ENCODE measurements around the gene BHLHE41.

Gene BHLHE41

DNA sequence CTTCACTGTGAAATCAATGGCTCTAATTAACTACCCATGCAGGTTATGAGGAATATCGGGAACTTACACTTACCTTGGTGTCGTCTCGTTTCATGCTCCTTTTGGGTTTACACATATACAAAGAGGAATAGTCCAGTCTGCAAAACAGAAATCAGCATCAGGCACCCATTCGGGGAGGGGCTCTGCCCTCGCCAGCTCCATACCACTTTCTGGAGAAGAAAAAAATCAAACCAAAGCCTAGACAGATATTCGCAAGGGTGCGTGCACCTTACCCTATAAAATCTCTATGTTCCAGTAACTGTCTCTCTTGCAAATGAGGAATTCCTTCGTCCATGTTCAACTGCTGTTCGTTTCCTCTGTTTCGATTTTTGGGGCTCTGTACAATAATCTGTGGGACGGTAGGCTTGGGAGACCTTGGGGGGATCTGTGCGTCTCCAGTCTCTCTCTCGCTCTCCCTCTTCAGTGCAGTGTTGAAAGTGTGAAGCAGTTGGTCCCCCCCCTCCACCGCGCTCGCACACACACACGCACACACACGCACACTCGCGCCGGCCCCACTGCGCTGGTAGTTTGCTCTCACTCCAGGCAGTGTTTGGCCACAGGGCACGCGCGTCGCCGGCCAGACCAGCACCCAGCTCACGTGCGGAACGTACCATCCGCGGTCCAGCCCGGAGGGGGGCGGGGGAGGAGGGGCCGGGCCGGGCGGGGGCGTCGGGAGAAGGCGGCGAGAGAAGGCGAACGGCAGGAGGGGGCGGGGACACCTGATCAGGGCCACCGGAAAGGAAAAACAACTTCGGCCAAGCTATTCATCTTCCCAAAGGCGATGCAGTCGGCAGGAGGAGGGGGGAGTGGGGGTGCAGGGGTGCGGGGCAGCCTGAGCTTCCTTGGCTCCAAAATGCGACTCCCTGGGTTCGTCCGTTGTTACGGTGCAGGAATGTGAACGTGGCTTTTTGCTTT lies at the start of gene BHLHE41:
TSS of gene BHLHE41 (minus strand) at position 592 of the 954 bp plus-strand sequence. CDS start at position 334, 258 bp downstream.
- peak; percentile 83 for DNase-seq

DNA sequence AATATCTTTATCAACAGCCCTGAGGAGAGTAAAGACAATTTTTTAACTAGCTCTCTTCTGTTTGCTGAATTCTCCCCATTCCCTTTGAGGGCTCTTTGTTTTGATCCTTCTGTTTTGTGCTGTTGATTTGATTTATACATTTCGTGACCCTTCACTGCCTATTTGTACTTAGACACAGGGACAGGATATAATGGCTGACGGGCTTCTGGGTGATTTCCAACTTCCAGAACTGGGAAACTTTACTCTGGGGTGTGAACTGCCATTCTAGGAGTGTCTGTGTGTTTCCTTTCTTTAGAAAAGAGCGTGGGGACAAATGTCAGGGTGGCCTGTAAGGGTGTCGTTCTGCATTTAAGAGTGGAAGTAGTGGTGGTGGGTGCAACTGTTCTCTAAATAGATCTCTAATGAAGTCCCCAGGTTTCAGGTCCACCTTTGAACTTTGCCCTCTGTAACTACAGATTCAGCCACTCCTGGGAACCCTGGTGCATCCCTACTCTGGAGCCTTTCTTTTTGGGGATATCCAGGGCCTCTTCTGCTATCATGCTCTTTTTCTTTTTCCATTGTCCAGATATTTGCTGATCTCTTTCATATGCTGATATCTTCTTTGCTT lies 48.2 kb upstream of the BHLHE41 start:
- DNase-seq = no peak

DNA sequence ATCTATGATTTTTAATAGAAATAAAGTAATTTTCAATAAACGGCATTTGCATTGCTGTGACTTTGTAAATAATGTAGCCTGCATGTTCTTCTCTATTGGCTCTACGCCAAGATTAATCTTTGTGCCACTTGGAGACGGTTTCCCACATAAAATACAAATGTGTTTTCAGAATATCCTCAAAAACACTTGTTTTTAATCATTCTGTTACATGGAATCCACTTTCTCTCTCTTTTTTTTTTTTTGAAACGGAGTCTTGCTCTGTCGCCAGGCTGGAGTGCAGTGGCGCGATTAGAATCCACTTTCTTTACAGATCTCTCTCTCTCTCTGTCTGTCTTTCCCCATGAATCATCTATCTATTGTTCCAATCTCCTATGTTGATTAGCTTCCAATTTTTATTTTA lies 47.7 kb upstream of the BHLHE41 start:
- no peak for DNase-seq

DNA sequence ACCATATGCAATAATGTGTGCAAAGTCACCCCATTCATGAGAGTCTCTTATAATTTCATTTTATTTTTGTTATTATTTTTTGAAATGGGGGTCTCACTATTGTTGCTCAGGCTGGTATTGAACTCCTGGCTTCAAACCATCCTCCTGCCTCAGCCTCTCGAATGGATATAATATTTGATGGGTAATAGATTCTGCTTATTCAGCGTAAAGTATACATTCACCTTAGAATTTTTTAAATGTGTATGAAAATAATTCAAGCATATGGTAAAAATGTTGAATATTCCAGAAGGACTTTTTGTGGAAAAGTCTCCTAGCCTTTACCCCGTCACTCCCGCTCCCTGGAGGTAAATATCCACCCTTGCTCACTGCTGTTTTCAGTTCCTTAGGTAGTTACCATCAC lies 47.2 kb upstream of the BHLHE41 start:
- DNase-seq = no peak

DNA sequence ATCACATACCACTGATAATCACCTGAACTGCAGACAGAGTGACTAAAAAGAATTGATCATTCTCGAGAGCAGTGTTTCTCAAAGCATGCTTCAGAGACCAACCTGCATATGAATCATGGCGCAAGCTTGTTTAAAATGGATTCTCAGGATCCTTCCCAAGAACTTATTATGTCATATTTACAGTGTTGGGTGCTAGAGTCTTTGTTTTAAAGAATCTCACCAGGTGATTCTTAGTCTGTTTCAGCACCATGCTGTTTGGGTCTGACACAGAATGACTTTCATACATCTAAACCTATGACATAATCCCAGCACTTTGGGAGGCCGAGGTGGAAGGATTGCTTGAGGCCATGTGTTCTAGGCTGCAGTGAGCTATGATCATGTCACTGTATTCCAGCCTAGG lies 39.3 kb upstream of the BHLHE41 start:
- no peak for DNase-seq

DNA sequence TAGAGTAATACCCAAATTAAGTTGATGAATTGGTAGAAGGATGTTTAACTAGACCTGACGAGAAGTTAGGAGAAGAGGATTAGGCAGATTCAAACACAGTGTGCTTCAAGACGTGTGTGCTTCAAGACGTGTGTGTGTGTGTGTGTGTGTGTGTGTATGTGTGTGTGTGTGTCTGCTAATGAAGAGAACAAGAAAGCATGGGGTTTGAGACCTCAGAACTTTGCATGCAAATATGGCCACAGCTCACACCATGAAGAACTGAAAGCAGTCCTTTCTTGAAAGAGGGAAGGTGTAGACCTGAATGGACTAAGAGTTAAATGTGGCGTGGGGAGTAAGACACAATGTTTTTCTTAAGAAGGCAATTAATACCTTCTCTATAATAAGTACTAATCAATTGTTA lies 38.1 kb upstream of the BHLHE41 start:
- no peak for DNase-seq

DNA sequence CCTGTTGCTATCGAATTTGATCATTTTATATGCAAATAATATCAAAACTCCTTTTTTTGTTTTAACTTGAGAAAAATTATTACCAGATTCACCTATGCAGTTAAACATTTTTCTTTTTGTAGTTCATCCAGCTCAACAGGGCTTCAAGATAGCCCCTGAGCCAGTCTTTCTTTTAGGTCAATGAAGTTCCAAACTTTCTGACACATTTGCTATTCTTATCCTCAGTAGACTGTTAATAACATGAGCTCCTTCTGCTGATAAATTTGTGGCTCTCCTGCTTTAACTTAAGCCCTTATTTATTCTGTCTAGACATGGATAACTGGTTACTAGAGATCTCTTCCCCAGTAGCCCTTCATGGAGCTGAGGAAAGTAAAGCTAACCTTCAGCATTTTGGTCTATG lies 37.3 kb upstream of the BHLHE41 start:
- no peak for DNase-seq

DNA sequence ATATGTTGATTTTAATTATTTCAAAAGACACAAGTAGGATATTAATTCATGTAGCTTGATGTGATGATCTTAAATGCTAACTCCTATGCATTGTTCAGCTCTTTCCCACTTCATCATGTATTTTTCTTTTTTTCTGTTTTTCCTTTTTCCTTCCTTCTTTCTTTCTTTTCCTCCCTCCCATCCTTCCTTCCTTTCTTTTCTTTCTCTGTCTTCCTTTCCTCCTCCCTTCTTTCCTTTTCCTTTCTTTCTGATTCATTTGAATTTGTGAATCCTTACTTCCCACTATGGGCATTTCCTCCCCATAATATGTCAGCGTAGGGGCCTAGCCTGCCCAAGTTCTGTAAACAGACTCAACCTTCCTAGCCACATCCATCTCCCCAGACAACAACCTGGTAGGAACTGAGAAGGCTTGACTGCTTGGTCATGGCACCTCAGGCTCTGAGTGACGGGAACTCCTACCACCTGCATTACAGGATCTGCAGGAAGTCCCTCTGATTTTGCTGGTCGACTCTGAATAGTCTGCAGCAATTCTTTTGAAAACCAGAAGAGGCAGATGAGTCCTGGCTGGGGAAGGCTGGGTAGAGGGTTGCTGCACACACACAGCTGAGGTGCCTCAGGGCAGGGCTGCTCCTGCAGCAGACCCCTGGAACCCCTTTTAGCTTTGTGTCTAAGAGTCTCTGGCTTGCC lies 33.4 kb upstream of the BHLHE41 start:
- DNase-seq = no peak

DNA sequence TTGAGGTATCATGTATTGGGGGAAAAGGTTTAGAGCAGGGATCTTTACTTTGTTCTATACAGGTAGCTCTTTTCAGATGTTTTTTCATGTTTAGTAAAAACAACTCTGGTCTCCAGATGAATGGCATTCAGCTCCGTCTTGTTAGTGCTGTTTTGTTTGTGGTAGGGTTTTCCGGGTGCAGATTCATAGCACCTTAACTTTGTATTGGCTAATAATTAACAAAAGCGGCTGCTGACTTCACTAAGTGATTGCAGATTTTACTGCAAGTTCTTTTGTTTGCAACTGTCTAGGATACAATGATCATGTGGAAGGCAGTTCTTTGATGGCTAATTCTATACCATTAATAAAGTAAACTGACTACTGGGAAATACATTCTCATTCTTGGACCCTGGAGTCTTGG lies 32.2 kb upstream of the BHLHE41 start:
- DNase-seq = no peak

DNA sequence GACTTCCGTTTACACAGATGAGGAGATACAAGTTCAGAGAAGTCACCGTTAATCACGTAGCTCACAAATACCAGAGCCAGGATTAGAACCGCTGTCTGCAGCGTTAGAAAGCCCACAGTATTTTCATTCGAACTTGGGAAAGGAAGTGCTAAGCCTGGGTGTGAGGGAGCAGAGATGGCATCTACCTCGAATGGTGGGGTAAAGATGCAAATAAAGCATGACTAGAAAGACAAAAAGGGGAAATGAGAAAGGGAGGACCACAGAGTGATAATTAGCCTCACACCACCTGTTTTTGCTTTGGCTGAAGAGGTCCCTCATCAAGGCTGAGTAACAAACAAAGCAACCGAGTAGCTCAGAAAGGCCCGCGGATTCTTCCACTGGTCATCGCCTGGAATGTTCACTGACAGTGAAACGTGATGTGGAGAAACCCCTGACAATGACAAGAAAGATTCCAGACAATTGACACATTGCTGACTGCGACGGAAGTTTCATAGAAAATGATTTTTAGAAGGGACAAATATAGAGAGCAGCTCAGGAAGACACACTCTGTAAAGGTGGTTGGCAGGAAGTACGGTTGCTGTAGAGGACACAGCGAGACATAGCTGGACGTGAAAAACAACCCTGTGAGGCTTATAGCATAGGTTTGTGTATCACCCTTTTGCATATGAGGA lies 31.5 kb upstream of the BHLHE41 start:
- DNase-seq = no peak

DNA sequence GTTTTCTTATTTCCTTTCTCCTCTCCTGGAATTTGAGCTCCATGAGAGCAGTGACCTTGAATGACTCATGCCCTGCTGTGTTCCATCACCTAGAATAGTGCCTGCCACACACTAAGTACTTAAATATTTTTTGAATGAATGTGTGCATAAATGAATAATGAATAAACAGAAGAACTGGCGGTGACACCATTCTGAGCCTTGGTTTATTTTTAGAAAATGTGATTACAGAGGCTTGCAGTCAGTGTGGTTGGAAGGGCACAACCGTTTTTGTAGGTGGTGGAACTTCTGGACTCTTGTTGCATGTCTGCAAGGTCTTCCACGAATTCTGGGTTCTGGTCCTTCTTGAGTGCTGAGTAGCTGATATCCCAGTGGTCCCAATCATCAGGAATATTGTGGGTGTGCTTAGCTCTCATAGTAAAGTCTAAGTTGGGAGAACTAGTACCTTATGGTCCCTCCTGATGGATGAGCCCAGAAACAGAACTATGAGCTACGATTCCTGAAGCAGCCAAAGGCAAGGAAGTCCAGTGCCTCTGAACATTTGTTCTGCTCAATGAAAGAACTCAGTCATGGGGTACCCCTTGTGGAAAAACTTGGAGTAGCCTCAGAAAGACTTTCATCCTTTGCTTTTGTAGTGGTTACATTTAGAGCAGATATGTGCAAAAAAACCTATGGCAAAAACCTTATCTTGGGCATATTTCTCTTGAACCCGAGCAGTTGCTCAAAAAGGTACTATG lies 28.8 kb upstream of the BHLHE41 start:
- DNase-seq = no peak

DNA sequence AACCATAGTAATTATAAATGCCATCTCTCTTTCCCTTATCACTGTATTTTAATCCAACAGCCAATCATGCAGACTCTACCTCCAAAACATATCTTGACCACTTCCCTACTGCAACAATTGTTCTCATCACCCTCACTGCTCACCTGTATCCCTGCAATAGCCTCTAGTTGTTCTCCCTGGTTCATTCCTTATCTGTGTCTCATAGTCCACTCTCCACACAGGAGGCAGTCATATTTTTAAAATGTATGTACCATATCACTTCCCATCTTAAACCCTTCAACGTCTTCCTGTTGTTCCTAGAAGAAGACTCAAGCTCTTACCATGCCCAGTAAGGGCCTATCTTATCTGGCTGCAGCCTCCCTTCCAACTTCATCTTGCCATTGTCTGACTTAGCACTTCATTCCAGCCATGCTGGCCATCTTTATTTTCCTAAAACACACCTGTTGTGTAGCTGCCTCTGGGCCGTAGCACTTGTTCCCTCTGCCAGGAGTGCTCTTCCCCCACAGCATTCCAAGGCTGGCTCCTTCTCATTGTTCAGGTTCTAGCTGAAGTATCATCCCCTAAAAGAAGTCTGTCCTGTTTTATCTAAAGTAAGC lies 27.8 kb upstream of the BHLHE41 start:
- no peak for DNase-seq

DNA sequence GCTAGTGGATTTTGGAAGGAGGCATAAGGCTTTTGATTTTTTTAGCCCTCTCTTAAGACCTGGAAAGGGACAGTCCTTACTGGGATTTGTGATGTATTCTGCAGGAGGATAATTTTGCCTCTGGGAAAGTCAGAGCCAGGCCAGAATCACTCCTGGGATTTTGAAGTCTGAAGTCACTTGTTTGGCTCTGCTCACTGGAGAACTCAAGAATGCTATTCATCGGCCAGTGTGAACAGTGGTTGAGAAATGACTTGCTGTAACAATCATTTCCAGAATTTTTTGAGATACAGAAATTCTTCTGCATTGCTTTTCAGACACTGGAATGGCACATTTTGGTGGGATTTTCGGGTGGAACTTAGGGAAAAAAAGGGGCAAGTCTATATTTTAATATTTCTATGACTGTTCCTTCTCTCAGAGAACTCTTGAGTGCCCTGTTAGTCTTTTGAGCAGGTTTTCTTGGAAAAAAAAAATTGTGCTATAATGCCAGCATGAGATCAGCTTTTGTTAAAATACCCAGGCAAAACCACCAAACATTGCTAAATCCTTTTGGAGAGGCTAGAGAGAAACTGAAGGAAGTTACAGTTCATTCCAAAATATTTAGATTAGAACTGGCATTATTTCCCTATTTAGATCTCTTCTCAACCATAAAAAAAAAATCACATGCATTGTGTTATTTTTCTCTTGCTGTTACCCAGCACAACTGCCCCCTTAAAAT lies 26.1 kb upstream of the BHLHE41 start:
- peak; percentile 47 for DNase-seq

DNA sequence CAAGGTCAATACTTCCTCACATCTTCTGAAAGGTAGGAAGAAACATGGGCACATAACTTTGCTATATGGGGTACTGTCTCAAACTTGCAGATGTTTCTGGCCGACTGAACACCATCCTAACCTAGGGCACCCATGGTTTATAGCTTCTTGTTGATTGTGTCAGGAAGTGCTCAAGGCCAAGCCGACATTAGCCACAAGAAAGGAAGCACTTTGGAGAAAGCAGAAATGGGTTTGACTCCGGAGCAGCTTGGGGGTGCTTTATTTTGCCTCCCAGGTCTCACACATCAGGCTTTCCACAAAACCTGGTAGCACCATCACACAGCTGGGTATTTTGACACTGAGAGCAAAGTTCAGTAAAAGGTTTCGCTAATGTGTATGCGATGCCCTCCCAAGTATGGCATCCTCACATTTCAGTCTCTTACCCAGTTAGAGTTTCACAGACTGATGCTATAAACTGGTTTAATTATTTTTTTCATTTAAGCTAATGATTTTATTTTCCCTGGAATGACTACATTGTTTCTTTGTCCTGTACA lies 25.2 kb upstream of the BHLHE41 start:
- DNase-seq = no peak

DNA sequence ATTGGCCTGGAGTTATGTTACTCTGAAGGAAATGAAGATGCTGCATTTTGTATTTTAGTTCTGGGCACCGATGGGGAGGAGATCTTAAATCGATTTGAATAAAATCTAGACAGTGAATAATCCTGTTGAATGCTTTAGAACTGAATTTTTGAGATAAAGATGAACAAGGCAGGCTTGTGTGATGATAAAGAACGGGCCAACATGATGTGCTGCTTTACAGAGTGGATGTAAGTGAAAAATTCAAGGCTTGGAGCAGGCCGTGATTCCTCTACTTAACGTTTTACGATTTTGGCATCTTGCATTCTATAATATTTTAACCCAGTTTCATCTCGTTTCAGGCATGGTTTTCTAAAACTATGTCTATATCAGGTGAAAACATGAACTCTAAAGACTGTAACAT lies 23.5 kb upstream of the BHLHE41 start:
- no peak for DNase-seq

DNA sequence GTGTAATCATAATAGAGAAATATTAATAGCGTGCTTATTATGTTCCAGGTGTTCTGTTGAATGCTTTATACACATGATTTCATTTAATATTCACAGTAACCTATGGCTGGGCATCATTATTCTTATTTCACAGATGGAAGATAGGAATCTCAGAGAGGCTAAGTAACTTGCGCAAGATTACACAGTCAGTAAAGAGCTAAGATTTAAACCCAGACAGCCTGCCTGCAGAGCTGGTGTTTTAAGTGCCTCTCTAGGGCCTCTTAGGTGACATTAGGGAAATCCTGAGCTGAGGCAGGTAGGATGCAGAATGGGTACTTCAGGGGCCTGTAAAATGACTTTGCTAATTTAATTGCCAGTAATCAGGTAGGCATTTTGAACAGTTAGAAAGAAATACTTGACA lies 18.5 kb upstream of the BHLHE41 start:
- no peak for DNase-seq

DNA sequence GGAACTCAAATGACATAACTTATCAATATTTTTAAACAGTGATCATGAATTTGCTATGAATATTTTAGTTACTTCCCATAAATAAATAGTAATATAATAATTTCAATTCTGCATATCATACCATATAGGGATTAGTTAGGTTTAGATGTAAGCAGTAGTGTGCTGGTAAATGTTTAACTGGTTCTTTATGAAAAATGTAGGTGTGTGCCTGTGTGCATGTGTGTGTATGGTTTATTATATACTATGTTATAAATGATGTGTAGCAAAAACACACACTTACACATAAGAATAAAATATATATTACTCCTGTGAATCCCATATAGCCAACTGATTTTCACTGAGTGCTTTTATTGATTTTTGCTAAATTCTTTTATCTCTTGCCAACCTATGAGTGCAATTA lies 14.0 kb upstream of the BHLHE41 start:
- no peak for DNase-seq

DNA sequence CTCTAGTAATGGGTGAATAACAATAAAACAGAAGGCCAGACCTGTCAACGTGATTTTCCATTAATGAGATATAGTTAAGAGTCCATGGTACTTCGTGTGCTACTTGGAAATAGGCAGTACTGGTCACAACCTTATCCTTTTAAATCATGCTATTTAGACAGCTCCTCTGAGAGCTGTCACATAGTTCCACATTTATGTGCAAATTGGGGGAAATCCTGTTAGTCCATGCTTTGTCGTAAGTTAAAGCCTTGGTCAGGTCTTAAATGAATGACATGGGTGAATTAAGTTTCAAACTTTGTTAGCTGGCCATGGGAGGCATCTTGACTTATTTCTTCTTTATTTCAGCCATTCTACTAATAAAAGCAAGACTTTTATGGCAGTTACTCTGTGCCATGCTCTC lies 11.9 kb upstream of the BHLHE41 start:
- DNase-seq = no peak

DNA sequence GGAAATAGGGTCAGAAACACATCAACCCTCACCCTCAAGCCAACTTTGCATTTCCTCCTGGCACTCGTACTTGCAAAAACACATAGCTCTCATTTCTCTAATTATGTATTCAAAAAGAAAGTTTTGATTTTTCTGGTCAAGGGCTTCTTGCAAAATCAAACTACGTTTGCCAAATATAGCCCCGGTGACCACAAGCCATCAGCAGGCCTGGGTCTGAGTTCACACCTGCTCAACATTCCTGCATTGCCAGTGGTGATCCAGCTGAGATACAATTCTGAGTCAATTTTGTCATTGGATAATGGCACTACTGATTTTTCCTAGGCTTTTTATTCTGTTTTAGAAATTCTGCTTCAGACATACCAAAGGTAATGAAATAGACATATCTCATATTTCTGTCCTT lies 10.7 kb upstream of the BHLHE41 start:
- no peak for DNase-seq

DNA sequence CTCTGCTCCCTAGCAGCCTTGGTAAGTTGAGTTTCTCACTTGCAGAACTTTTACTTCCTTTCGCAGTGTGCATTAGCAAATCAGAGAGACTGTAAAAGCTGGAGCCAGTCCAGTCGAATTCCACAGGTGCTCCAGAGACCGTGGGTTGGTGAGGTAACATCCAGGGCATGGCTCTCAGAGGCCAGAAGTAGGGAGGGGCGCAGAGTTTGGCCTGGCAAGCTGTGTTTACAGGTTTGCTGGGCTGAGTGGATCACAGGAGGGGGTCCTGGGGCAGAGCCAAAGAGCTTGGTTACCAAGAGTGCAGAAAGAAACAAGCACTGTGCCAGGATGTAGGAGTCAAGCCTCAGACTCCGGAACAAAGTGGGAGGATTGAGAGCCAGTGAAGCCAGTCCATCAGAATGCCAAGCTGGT lies 10.2 kb upstream of the BHLHE41 start:
- no peak for DNase-seq

DNA sequence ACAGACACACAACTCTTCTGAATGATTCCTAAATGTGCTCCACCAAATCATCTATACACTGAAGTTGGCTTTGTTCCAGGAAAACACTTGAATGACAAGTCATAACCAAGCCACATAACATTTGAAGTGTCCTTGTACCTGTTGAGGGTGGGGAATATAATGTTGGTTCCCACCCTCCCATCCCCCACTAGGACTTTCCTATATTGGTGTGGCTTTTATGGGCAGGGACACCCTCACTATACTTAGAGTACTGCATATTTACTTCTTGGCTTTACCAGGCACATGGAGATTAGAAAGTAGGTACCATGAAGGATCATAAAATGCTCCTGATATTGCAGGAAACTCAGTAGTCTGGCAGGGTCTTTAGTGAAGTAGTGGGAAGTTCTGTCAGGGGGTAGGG lies 9.7 kb upstream of the BHLHE41 start:
- no peak for DNase-seq

Measured in inflammatory macrophage treated with lipopolysaccharide for 4 hours (primary cell).